ENCODE results near the gene CCL23. TPM values are rescaled to one million over a fixed set of nuclear protein-coding genes. Genes with fewer than 3 reads are reported as not detected.
"Not testable (repeated sequence)": the region's sequence is repeated elsewhere in the genome, so short reads cannot be mapped to it uniquely, and the experiment has no call there.

Gene CCL23
- total and polyA plus RNA-seq, 7 donors = 0.18 to 0.47 (median 0.38) TPM; not detected in 4

GRCh38 chr17:36024106-36024869 is 6.5 kb upstream of the CCL23 start:
- Histone ChIP-seq H3K36me3 (ENCODE audit: insufficient read depth in 1 of 2, low read depth in 1 of 2) (no peaks in the 10 kb centered on the region), H3K4me3 (no peak overlapping the region), H3K27me3 (ENCODE audit: insufficient read depth in 3 of 3, low read length in 2 of 3) (peaks cover 0 to 2% (median 0%) of the 10 kb centered on the region in 3 donors), H3K9me3 (no peaks in the 10 kb centered on the region), H3K4me1 (no peaks in the 10 kb centered on the region), H3K27ac (no peak overlapping the region)
- 77 to 85% (median 83%) methylated on average over 6 of the region's 6 CpGs for WGBS, 3 donors
- ATAC-seq (no peak), DNase-seq (no peak)
- no peak for TF ChIP-seq CTCF (IDR thresholded peaks at IDR 0.05)
- intact Hi-C loops (cut with DNase I) = no loop called here

DNA sequence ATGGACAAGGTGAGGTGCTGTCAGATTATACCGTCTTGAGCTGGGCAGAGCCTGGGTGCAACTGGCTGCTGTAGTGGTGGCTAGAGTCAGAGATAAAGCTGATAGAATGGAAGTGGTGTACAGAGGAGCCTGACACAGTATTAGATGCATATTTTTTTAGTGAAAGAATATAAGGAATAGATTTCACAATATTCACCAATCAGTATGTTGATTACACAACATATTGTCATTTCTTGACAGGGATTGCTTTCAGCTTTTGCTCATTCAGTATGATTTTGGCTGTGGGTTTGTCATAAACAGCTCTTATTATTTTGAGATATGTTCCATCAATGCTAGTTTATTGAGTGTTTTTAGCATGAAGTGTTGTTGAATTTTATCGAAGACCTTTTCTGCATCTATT is 1.7 kb upstream of the CCL23 start:
- no peak for TF ChIP-seq CTCF (IDR thresholded peaks at IDR 0.05)
- no peaks in the 10 kb centered on the region for H3K36me3 ChIP-seq (ENCODE audit: insufficient read depth in 1 of 2, low read depth in 1 of 2)
- DNase-seq (no peak), ATAC-seq (no peak)
- no peaks in the 10 kb centered on the region for H3K27me3 ChIP-seq (ENCODE audit: insufficient read depth in 3 of 3, low read length in 2 of 3)
- H3K4me3 ChIP-seq = no peak overlapping the region
- H3K4me1 ChIP-seq = no peaks in the 10 kb centered on the region
- intact Hi-C loops (cut with DNase I) = no loop called here
- WGBS, 3 donors = 89 to 91% (median 91%) methylated on average over 2 of the region's 2 CpGs
- no peak overlapping the region for H3K27ac ChIP-seq
- H3K9me3 ChIP-seq = no peaks in the 10 kb centered on the region

DNA sequence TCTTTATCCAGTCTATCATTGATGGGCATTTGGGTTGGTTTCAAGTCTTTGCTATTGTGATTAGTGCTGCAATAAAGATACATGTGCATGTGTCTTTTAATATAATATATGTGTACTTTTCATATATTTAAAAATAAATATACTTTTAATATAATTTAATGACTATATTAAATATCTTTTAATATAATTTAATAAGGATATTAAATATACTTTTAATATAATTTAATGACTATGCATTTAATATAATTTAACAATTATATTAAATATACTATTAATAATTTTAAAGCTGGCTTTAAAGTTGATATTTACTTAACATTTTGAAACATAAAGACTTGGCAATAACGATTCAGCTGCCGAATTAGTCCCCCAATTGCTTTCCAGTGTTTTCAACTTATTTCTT is 1.2 kb downstream of the CCL23 start:
- H3K9me3 ChIP-seq = no peaks in the 10 kb centered on the region
- ATAC-seq (no peak), DNase-seq (no peak)
- H3K36me3 ChIP-seq (ENCODE audit: insufficient read depth in 1 of 2, low read depth in 1 of 2) = no peaks in the 10 kb centered on the region
- no peak for TF ChIP-seq CTCF (IDR thresholded peaks at IDR 0.05)
- no peak overlapping the region for H3K27ac ChIP-seq
- H3K4me3 ChIP-seq = no peak overlapping the region
- H3K27me3 ChIP-seq (ENCODE audit: insufficient read depth in 3 of 3, low read length in 2 of 3) = no peaks in the 10 kb centered on the region
- 86 to 90% (median 90%) methylated on average over 2 of the region's 2 CpGs for WGBS, 3 donors
- H3K4me1 ChIP-seq = no peaks in the 10 kb centered on the region
- intact Hi-C loops (cut with DNase I) = no loop called here

GRCh38 chr17:36015895-36016294 is 1.9 kb downstream of the CCL23 start:
- H3K36me3 ChIP-seq (ENCODE audit: insufficient read depth in 1 of 2, low read depth in 1 of 2); H3K27ac ChIP-seq; DNase-seq; H3K27me3 ChIP-seq (ENCODE audit: insufficient read depth in 3 of 3, low read length in 2 of 3); H3K4me3 ChIP-seq; ATAC-seq; H3K4me1 ChIP-seq; intact Hi-C loops (cut with DNase I); H3K9me3 ChIP-seq: not testable (repeated sequence)
- WGBS, 3 donors = 86 to 94% (median 89%) methylated on average over 4 of the region's 4 CpGs

DNA sequence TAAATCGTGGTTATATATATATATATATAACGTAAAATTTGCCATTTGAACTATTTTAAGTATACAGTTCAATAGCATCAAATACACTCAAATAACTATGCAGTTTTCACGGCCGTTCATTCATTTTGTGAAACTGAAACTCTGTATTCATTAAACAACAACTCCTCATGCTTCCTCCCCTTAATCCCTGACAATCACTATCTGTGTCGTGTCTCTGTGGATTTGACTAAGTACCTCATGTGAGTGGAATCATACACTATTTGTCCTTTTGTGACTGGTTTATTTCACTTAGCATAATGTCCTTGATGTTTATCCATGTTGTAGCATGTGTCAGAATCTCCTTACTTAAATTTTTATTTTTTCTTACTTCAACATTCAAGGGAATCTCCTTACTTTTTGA is 2.8 kb downstream of the CCL23 start:
- Histone ChIP-seq H3K9me3 (no peaks in the 10 kb centered on the region), H3K4me3 (no peak overlapping the region), H3K36me3 (ENCODE audit: insufficient read depth in 1 of 2, low read depth in 1 of 2) (no peaks in the 10 kb centered on the region), H3K27ac (no peak overlapping the region), H3K27me3 (ENCODE audit: insufficient read depth in 3 of 3, low read length in 2 of 3) (no peaks in the 10 kb centered on the region), H3K4me1 (no peaks in the 10 kb centered on the region)
- 72 to 83% (median 78%) methylated on average over 5 of the region's 5 CpGs for WGBS, 3 donors
- DNase-seq (no peak), ATAC-seq (no peak)
- intact Hi-C loops (cut with DNase I) = no loop called here
- no peak for TF ChIP-seq CTCF (IDR thresholded peaks at IDR 0.05)
